Uterus (tissue), 2 donors: ENCODE results near the gene UFD1.

Experiments
- POLR2A ChIP-seq, 2 donors: fragments of 450-650 bp; IDR thresholded peaks; one replicate each; pipeline ENCODE4 v1.6.1; 2016; ENCODE audit warnings: antibody characterized with exemption in 2 of 2, mild to moderate bottlenecking in 1 of 2, moderate library complexity in 1 of 2
- TF ChIP-seq, protein P1 (sequence below), 4 experiments: fragments of 200-600 bp in 2 of 4; fragments of 450-650 bp in 2 of 4; sonication (generic) in 2 of 4; IDR thresholded peaks; one replicate each; pipeline ENCODE4 v1.5.1; 2016 to 2019; ENCODE audit warnings: antibody characterized with exemption in 4 of 4, mild to moderate bottlenecking in 2 of 4, moderate library complexity in 1 of 4

DNA sequence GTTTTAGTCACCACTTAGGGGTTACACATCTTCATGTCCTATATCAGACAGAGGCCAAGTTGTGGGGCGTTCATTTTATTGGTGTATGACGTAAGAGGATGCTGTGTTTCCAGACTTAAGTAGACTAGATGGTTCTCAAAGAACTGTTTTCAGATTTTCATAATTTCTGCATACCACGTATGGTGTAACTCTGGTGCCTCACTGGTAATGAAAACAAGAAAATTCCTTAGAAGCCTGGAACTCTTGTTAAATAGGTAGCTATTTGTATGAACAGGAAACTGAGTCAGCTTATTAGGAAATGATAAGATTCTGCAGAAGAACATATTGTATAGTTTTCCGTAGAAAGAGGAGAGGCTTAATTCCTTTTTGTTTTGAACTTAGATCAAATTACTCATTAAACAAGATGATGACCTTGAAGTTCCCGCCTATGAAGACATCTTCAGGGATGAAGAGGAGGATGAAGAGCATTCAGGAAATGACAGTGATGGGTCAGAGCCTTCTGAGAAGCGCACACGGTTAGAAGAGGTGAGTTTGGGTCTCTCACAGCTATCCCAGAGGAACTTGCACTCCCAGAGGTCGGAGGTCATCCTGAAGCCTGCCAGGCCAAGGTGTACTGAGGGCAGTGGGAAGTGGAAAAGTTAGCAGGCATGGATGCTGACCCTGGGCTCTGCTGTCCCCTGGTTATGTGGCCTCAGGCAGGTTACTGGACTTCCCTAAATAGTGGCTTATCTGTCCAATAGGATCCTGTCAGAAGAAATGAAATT is 4.7 kb upstream of the UFD1 start:
- TF ChIP-seq, protein P1, sequence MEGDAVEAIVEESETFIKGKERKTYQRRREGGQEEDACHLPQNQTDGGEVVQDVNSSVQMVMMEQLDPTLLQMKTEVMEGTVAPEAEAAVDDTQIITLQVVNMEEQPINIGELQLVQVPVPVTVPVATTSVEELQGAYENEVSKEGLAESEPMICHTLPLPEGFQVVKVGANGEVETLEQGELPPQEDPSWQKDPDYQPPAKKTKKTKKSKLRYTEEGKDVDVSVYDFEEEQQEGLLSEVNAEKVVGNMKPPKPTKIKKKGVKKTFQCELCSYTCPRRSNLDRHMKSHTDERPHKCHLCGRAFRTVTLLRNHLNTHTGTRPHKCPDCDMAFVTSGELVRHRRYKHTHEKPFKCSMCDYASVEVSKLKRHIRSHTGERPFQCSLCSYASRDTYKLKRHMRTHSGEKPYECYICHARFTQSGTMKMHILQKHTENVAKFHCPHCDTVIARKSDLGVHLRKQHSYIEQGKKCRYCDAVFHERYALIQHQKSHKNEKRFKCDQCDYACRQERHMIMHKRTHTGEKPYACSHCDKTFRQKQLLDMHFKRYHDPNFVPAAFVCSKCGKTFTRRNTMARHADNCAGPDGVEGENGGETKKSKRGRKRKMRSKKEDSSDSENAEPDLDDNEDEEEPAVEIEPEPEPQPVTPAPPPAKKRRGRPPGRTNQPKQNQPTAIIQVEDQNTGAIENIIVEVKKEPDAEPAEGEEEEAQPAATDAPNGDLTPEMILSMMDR (IDR thresholded peaks at IDR 0.05): no peak
- no peak for TF ChIP-seq POLR2A (IDR thresholded peaks at IDR 0.05)
